ENCODE measurements around the gene SNUPN. TPM values are rescaled to one million over a fixed set of nuclear protein-coding genes. Genes with fewer than 3 reads are reported as not detected.

The SNUPN gene
- total RNA-seq, 1 experiment from 2014 or later, result 27.9 TPM

DNA sequence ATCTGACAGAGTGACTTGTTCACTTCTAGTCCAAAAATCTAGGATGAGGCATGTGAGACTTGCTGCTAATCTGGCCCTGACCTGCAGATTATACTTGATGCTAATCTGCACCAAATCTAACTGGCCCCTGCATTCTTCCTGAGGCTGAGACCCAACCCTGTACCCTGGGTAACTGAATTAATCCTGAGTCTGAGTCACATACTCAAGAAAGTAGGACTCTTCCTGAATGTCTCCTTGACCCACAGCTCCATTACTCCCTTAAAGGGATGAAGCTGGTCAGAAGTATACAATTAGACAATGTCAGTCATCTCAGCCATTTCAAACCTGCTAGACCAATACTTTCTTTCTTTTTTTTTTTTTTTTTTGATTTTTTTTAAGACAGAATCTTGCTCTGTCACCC is 71.9 kb downstream of the SNUPN start (continued):
- TF ChIP-seq PRRX2 (CRISPR knock-in tag; IDR thresholded peaks at IDR 0.05), result no peak
- TF ChIP-seq ZNF416 (CRISPR knock-in tag; IDR thresholded peaks at IDR 0.05), result no peak

DNA sequence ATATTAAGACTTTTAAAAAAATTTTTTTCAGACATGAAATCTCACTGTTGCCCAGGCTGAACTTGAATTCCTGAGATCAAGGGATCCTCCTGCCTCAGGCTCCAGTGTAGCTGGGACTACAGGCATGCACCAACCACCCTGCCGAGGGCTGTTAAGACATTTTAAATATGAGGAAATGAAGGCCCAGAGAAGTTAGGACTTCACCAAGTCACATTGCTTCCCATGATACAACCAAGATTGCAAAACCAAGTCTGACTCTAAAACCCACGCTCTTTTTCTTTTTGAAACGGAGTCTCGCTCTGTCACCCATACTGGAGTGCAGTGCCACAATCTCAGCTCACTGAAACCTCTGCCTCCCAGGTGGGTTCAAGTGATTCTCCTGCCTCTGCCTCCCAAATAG is 74.4 kb downstream of the SNUPN start:
- ATAC-seq, result no peak
- DNase-seq (ENCODE audit: low spot score), result no peak
- H3K4me3 Mint-ChIP-seq, result no peak overlapping the region
- H3K9me3 Mint-ChIP-seq, result no peaks in the 10 kb centered on the region
- peaks cover 7% of the 10 kb centered on the region for H3K4me1 Mint-ChIP-seq
- no peak overlapping the region for H3K27ac Mint-ChIP-seq
- CTCF ChIA-PET, result interaction anchor here (1.6 kb wide), 1 partner anchor 19 kb away, joined by 3 read pairs; no protein-coding TSS in a partner anchor
- TF ChIP-seq TEAD1 (CRISPR knock-in tag; IDR thresholded peaks at IDR 0.05) (no peak), RELA (CRISPR knock-in tag; IDR thresholded peaks at IDR 0.05; ENCODE audit: borderline replicate concordance) (no peak), ZNF219 (CRISPR knock-in tag; IDR thresholded peaks at IDR 0.05; ENCODE audit: borderline replicate concordance) (no peak), ZNF671 (CRISPR knock-in tag; IDR thresholded peaks at IDR 0.05) (no peak), ESRRA (CRISPR knock-in tag; IDR thresholded peaks at IDR 0.05; ENCODE audit: borderline replicate concordance) (no peak), CDX4 (CRISPR knock-in tag; IDR thresholded peaks at IDR 0.05; ENCODE audit: borderline replicate concordance) (no peak), ELF4 (CRISPR knock-in tag; IDR thresholded peaks at IDR 0.05; ENCODE audit: low read depth) (no peak), E2F4 (CRISPR knock-in tag; IDR thresholded peaks at IDR 0.05; ENCODE audit: borderline replicate concordance, low read depth) (no peak), KAT7 (CRISPR knock-in tag; IDR thresholded peaks at IDR 0.05; ENCODE audit: borderline replicate concordance) (no peak), NFATC4 (CRISPR knock-in tag; IDR thresholded peaks at IDR 0.05) (no peak), EMX1 (CRISPR knock-in tag; IDR thresholded peaks at IDR 0.05) (no peak)
- TF ChIP-seq, protein P1, sequence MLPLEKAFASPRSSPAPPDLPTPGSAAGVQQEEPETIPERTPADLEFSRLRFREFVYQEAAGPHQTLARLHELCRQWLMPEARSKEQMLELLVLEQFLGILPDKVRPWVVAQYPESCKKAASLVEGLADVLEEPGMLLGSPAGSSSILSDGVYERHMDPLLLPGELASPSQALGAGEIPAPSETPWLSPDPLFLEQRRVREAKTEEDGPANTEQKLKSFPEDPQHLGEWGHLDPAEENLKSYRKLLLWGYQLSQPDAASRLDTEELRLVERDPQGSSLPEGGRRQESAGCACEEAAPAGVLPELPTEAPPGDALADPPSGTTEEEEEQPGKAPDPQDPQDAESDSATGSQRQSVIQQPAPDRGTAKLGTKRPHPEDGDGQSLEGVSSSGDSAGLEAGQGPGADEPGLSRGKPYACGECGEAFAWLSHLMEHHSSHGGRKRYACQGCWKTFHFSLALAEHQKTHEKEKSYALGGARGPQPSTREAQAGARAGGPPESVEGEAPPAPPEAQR (CRISPR knock-in tag; IDR thresholded peaks at IDR 0.05), result no peak
- TF ChIP-seq, protein P2, sequence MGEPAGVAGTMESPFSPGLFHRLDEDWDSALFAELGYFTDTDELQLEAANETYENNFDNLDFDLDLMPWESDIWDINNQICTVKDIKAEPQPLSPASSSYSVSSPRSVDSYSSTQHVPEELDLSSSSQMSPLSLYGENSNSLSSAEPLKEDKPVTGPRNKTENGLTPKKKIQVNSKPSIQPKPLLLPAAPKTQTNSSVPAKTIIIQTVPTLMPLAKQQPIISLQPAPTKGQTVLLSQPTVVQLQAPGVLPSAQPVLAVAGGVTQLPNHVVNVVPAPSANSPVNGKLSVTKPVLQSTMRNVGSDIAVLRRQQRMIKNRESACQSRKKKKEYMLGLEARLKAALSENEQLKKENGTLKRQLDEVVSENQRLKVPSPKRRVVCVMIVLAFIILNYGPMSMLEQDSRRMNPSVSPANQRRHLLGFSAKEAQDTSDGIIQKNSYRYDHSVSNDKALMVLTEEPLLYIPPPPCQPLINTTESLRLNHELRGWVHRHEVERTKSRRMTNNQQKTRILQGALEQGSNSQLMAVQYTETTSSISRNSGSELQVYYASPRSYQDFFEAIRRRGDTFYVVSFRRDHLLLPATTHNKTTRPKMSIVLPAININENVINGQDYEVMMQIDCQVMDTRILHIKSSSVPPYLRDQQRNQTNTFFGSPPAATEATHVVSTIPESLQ (CRISPR knock-in tag; IDR thresholded peaks at IDR 0.05), result no peak
- H3K27me3 Mint-ChIP-seq (ENCODE audit: low read depth), result no peaks in the 10 kb centered on the region
- peaks cover 2% of the 10 kb centered on the region; the same call in 1 of the 2 replicates for H3K36me3 Mint-ChIP-seq
- POLR2A ChIA-PET, result no interaction called here

Other genes with a start within 250 kb of the SNUPN start
- 107 to 113 TPM (median 110 TPM) in 3 replicates for gene SIN3A, start 174.0 kb downstream of the SNUPN start, total RNA-seq (2021)
- gene PTPN9, start 46.4 kb downstream of the SNUPN start, total RNA-seq (2021), result 36.1 to 45.5 TPM (median 36.6 TPM) in 3 replicates
- 93.7 to 107 TPM (median 94.8 TPM) in 3 replicates for gene IMP3, start 14.5 kb upstream of the SNUPN start, total RNA-seq (2021)
- 17.8 to 19.8 TPM (median 18.9 TPM) in 3 replicates for gene SNX33, start 22.2 kb upstream of the SNUPN start, total RNA-seq (2021)
- gene CSPG4, start 87.1 kb upstream of the SNUPN start, total RNA-seq (2021), result 2.9 to 3.6 TPM (median 3.6 TPM) in 3 replicates
- gene UBE2Q2, start 217.7 kb upstream of the SNUPN start, total RNA-seq (2021), result 26.1 to 28.2 TPM (median 27.0 TPM) in 3 replicates

All from WTC11 (cell line).